HG03354 (cell line): ENCODE results near the gene SRPRB.

Experiments used
- ATAC-seq: cut with Tn5 transposase; IDR thresholded peaks from one replicate; pipeline ENCODE4 v1.9.1; 2021; ENCODE audit warnings: mild to moderate bottlenecking; ENCODE audit not compliant: unreplicated experiment, poor library complexity, severe bottlenecking

Gene SRPRB

DNA sequence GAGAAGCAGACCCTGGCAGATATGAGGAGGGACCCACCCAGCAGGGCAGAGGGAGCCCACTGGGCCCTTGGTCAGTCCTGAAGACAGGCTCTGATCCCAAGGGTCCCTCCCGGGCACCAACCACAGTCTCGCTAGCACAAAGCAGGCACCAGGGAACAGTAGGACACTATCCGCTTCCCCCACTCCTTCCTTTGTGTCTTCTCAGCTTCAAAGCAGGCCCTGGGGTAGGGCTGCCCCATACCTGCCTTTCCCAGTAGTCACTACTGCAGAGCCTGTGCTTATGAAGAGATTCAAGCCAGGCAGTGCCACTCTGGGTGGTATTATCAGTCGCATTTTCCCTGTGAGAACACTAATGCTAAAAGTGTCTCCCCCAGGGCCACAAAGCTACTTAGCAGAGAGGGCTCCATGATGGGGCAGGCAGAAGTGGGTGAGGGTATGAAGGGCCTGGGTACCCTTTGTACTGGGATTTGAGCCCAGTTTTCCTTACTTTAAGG lies 32.7 kb downstream of the SRPRB start:
- ATAC-seq, result no peak

DNA sequence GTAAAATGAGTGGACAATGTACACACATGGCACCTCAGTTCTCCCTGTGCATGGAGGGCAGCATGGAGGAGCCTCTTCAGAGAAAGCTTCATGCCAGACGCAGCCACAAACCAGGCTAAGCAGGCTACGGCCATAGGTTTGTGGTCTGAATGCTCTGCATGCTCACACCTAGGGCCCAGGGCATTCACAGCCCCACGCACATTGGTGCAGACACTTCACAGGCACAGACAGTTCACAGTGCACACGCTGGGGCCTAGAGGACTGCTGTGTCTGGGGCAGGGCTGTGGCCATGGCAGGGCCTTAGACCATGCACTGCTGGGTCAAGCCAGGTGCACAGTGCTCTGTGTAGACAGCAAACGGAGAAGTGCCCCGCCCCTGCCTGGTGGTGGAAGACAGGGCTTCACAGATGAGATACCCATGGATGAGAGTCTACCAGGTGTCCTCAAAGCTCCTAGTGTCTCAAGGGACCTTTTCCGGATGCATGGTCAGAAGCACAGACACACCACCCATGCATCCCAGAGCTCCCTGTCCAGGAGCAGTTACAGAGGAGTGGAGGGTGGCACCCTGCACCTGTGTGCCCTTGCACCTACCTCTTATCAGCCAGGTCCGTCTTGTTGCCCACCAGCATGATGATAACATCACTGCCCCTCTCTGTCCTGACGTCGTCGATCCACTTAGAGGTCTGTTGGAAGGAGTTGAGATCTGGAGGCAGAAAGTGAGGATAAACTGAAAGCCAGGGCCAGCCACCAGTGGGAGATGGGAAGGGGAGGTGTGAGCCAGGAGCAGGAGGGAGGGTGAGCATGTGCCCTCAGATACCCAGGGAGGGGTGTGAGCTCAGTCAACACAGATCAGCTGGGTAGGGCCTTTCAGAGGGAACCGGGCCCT lies 33.5 kb downstream of the SRPRB start:
- no peak for ATAC-seq

DNA sequence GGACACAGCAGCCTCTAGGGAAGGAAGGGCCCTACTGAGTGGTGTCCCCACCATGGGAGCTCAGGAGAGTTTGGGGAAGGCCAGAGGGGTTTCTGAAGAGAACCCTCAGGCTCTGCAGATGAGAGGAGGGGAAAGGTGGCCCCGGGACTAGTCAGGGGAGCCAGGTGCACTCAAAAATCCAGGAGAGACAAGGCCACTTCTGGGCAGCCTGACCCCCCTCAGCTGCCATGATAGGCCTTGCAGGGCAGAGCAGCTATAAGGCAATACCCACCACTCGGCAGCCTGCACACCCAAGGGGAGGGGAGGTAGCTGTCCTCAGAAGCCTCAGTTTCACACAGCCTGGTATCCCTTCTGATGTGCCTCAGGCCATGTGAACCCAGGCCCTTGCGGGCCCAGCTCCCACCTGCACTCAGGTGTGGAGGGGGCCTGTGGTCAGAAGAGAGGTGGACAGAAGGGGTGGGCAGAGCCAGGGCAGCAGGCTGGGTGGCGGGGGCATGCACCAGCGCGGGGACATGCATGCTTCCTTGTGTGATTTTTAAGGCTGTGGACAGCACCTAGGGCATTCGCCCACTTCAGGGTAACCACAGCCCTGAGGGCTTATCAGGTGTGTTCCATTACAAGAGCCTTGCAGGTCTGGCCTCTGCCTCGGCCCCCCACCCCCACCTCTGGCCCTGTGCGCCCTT lies 34.6 kb downstream of the SRPRB start:
- no peak for ATAC-seq

DNA sequence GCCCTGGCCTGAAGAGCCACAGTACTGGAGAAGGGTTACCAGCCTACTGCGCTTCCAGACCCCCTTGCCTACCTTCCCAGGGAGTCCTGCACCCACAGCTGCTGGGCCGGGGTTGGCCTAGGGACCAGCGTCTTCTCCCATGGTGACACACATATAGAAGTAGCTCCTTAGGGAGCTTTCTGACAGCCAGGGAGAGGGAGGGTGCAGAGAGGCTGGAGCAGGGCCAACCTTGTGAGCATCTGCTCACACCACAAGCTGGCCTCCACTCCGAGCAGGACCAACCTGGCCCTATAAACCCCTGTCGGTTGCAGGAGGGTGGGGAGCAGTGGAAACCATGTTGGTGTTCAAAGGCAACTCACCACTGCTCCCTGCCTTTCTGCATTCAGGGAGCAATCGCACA lies 35.2 kb downstream of the SRPRB start:
- no peak for ATAC-seq

GRCh38 chr3:133841196-133841595 lies 35.6 kb downstream of the SRPRB start:
- ATAC-seq, result no peak

- no peak for ATAC-seq
Observed at GRCh38 chr3:133842158-133842557, 36.5 kb downstream of the SRPRB start.

DNA sequence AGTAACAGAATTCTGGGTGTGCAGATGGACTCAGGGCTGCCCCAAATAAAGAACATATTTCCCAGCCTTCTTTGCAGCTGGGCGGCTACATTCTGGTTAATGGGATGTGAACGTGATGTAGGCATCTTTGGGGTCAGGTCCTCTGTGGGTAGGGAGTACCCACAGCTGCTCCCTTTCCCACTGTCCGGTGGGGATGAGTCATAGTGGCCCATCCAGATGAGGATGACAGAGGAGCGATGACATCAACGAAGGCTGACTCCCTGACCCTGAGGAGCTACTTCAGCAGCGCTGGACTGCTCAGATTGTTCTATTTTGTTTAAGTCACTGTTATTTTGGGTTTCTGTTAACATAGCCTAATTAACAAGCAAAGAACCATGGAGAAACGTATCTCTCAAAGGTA lies 38.0 kb downstream of the SRPRB start:
- ATAC-seq, result no peak

- ATAC-seq, result no peak
Observed at GRCh38 chr3:133845127-133845526, 39.5 kb downstream of the SRPRB start.

DNA sequence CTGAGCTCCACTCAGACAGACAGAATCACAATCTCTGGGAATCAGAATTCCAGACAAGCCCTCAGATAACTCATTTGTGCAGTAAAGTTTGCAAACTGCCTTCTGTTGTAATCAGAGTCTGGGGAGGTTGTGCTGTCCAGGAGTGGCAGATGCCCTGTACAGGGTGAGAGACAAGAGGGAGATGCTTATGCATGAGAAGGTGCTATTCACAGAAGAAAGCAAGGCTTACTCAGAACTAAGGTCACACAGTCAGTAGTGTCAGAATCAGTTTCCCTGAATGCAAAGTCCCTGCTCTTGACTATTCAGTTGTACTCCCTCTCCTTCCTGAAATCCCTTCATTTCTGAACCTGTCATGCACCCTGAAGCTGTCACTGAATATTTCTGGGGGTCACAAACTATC lies 43.7 kb downstream of the SRPRB start:
- ATAC-seq, result no peak

GRCh38 chr3:133850034-133850433 lies 44.4 kb downstream of the SRPRB start:
- no peak for ATAC-seq

DNA sequence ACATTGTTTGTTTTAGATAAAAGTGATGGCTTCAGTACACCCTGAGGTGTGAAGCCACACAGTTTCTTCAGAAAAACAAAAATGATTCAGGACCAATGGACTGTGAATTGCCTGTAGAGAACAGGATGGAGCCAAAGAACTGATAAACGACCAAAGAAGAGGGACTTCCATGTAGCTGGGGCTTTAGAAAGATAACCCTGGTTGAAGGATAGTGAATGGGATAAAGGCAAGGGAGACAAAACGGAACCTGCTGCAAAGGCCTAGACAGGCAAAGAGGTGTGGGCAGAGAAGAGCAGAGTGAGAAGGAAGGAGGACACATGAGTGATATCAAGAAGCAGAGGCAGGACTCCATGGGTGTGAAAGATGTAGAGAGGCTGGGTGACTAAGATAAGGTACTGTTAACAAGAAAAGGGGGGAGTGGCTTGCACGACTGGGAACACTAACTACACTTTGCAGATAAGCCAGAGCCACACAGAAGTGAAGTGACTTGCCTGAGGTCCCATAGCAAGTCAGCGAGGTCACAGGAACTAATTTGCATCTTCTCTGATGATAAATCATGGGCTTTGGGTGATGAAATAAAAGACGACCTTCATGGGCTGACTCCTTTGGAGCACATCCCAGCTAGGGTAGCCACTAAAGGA lies 45.8 kb downstream of the SRPRB start:
- no peak for ATAC-seq

DNA sequence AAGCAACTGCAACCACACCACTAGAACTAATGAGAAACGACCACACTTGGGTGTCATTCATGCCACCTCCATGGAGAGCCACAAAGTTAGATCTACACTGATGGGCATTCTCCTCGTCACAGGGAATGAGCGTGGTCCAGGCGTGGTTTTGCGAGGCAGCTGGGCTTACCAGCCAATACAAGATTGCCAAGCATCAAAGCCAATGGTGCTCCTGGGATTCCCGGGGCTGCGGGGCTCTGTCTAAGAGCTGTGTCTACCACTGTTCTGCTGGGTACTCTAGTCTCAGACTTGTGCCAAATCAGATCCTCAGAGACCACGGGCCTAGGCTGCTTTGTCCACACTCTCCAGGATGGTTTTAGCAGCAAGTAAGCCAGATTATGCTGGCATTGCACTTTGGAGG lies 46.3 kb downstream of the SRPRB start:
- no peak for ATAC-seq

GRCh38 chr3:133853063-133853924 lies 47.7 kb downstream of the SRPRB start:
- no peak for ATAC-seq

DNA sequence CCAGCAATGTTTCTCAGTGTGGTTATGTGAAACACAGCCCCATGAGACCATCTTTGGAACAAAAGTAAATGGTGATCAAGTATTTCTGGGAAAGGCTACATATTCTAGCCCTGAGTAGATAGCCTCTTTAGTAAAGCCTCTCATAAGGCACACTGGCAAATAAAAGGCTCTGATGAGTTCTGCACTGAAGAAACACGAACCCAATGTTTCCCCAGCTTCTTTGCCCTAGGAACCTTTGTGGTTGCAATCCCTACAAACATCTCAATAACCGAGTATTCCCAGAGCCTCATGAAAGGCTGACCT lies 48.3 kb downstream of the SRPRB start:
- no peak for ATAC-seq

DNA sequence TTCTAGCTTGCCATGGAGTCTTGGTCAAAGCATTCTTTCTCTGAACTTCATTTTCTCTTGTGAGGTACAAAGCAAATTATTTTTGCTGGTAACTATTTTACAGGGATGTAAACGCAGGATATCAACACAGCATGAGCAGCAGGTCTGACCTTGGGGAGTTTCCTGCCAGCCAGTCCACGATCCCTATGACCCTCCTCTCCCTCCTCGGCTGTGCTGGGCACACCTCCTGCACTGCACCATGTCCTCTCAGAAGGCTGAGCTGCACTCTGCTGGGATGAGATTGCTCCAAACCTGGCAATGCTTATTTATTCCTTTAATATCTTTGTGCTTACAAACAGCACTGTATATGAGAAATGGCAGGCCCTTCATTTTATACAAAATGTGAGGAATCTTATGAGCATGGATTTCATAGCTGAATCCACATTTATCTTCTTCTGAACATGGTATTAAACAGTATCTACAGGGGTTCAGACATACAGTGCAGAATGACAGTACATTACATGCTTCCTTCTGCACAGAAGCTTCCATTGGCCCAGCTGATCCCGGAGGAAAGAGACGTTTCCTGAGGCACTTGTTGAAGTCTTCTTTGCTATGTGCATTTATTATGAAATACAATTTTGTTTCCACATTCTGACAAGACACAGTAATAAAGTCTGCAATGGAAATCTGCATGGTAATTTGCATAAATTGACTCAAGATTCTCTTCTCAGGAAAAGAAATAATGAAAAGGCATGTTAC lies 48.8 kb downstream of the SRPRB start:
- no peak for ATAC-seq

- no peak for ATAC-seq
Observed at GRCh38 chr3:133855002-133855370, 49.4 kb downstream of the SRPRB start.

DNA sequence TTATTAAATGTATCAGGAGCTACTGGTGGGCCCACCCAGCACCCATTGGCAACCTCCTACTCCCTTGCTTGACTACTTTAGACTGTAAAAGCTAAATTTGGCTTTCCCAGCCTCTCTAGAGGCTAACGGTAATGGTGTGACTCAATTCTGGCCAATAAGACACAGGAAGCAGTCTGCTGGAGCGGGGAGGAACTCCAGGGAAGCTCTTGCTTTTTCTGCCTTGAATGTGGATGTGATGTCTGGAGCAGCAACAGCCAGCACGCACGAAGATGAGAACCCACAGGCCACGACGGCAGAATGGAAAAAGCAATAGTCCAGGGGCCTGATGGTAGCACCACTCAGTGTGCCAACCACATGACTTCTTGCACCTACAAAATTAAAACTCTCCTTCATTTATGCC lies 50.2 kb downstream of the SRPRB start:
- no peak for ATAC-seq

GRCh38 chr3:133856316-133856715 lies 50.7 kb downstream of the SRPRB start:
- no peak for ATAC-seq

GRCh38 chr3:133857767-133858166 lies 52.2 kb downstream of the SRPRB start:
- ATAC-seq, result no peak
